ENCODE data around the gene APOC1.
"Not testable (repeated sequence)": the region's sequence is repeated elsewhere in the genome, so short reads cannot be mapped to it uniquely, and the experiment has no call there.

APOC1 gene

GRCh38 chr19:44914433-44915206 is at the start of gene APOC1:
Gene APOC1, plus strand, starts transcription at chr19:44914608. Its CDS starts 284 bp downstream, at chr19:44914892.
- DNase-seq = peak; percentile 81
- in situ Hi-C loops (cut with HindIII; ENCODE audit: low pct_ligation_motif_present, low pct_unique_long_range_greater_than_20kb, low sequenced_read_pairs) = not testable (repeated sequence)

GRCh38 chr19:44865196-44865767 is 49.1 kb upstream of the APOC1 start:
- in situ Hi-C loops (cut with HindIII; ENCODE audit: low pct_ligation_motif_present, low pct_unique_long_range_greater_than_20kb, low sequenced_read_pairs) = no loop called here
- DNase-seq = no peak

GRCh38 chr19:44866664-44867063 is 47.7 kb upstream of the APOC1 start:
- no peak for DNase-seq
- in situ Hi-C loops (cut with HindIII; ENCODE audit: low pct_ligation_motif_present, low pct_unique_long_range_greater_than_20kb, low sequenced_read_pairs) = no loop called here

- DNase-seq = no peak
- in situ Hi-C loops (cut with HindIII; ENCODE audit: low pct_ligation_motif_present, low pct_unique_long_range_greater_than_20kb, low sequenced_read_pairs) = no loop called here
Measured at GRCh38 chr19:44867578-44867977, 46.8 kb upstream of the APOC1 start.

GRCh38 chr19:44869733-44870470 is 44.5 kb upstream of the APOC1 start:
- DNase-seq = no peak
- in situ Hi-C loops (cut with HindIII; ENCODE audit: low pct_ligation_motif_present, low pct_unique_long_range_greater_than_20kb, low sequenced_read_pairs) = no loop called here

- in situ Hi-C loops (cut with HindIII; ENCODE audit: low pct_ligation_motif_present, low pct_unique_long_range_greater_than_20kb, low sequenced_read_pairs) = no loop called here
- DNase-seq = no peak
Measured at GRCh38 chr19:44871809-44872208, 42.6 kb upstream of the APOC1 start.

- DNase-seq = no peak
- in situ Hi-C loops (cut with HindIII; ENCODE audit: low pct_ligation_motif_present, low pct_unique_long_range_greater_than_20kb, low sequenced_read_pairs) = no loop called here
Measured at GRCh38 chr19:44872661-44873060, 41.7 kb upstream of the APOC1 start.

GRCh38 chr19:44874317-44874716 is 40.1 kb upstream of the APOC1 start:
- in situ Hi-C loops (cut with HindIII; ENCODE audit: low pct_ligation_motif_present, low pct_unique_long_range_greater_than_20kb, low sequenced_read_pairs) = no loop called here
- no peak for DNase-seq

- DNase-seq = no peak
- in situ Hi-C loops (cut with HindIII; ENCODE audit: low pct_ligation_motif_present, low pct_unique_long_range_greater_than_20kb, low sequenced_read_pairs) = no loop called here
Measured at GRCh38 chr19:44875666-44876451, 38.5 kb upstream of the APOC1 start.

GRCh38 chr19:44876930-44877535 is 37.4 kb upstream of the APOC1 start:
- in situ Hi-C loops (cut with HindIII; ENCODE audit: low pct_ligation_motif_present, low pct_unique_long_range_greater_than_20kb, low sequenced_read_pairs) = no loop called here
- no peak for DNase-seq

- no peak for DNase-seq
- in situ Hi-C loops (cut with HindIII; ENCODE audit: low pct_ligation_motif_present, low pct_unique_long_range_greater_than_20kb, low sequenced_read_pairs) = no loop called here
Measured at GRCh38 chr19:44878120-44878865, 36.1 kb upstream of the APOC1 start.

- in situ Hi-C loops (cut with HindIII; ENCODE audit: low pct_ligation_motif_present, low pct_unique_long_range_greater_than_20kb, low sequenced_read_pairs) = no loop called here
- no peak for DNase-seq
Measured at GRCh38 chr19:44879309-44880065, 34.9 kb upstream of the APOC1 start.

- in situ Hi-C loops (cut with HindIII; ENCODE audit: low pct_ligation_motif_present, low pct_unique_long_range_greater_than_20kb, low sequenced_read_pairs) = no loop called here
- DNase-seq = no peak
Measured at GRCh38 chr19:44882063-44882462, 32.3 kb upstream of the APOC1 start.

- DNase-seq; in situ Hi-C loops (cut with HindIII; ENCODE audit: low pct_ligation_motif_present, low pct_unique_long_range_greater_than_20kb, low sequenced_read_pairs): not testable (repeated sequence)
Measured at GRCh38 chr19:44882619-44883397, 31.6 kb upstream of the APOC1 start.

- no peak for DNase-seq
- in situ Hi-C loops (cut with HindIII; ENCODE audit: low pct_ligation_motif_present, low pct_unique_long_range_greater_than_20kb, low sequenced_read_pairs) = no loop called here
Measured at GRCh38 chr19:44883922-44884321, 30.5 kb upstream of the APOC1 start.

- in situ Hi-C loops (cut with HindIII; ENCODE audit: low pct_ligation_motif_present, low pct_unique_long_range_greater_than_20kb, low sequenced_read_pairs) = no loop called here
- DNase-seq = no peak
Measured at GRCh38 chr19:44884566-44884965, 29.8 kb upstream of the APOC1 start.

- no peak for DNase-seq
- in situ Hi-C loops (cut with HindIII; ENCODE audit: low pct_ligation_motif_present, low pct_unique_long_range_greater_than_20kb, low sequenced_read_pairs) = no loop called here
Measured at GRCh38 chr19:44886141-44886540, 28.3 kb upstream of the APOC1 start.

All from ACHN (cell line).